Peyer's patch (tissue), 4 donors: ENCODE measurements around the gene PWWP3B. TPM values are rescaled to one million over a fixed set of nuclear protein-coding genes. Genes with fewer than 3 reads are reported as not detected.

Experiments
- DNase-seq, 3 donors: peaks; one replicate each; pipeline ENCODE4 v3.0.0-alpha.2; 2017 to 2019
- H3K27ac ChIP-seq, 4 donors: fragments of 200-600 bp; sonication (generic); one replicate each; pipeline ENCODE4 v1.5.1; 2016 to 2019
- H3K27me3 ChIP-seq, 2 donors: fragments of 200-600 bp; sonication (generic); one replicate each; pipeline ENCODE4 v1.5.1; 2019
- H3K36me3 ChIP-seq, 3 donors: fragments of 200-600 bp; sonication (generic); one replicate each; pipeline ENCODE4 v1.5.1; 2016 to 2019
- H3K4me1 ChIP-seq, 4 donors: fragments of 200-600 bp; sonication (generic); one replicate each; pipeline ENCODE4 v1.5.1; 2016 to 2019
- H3K4me3 ChIP-seq, 4 donors: fragments of 200-600 bp; sonication (generic); 1 replicate in 3 of 4; 2 replicates in 1 of 4; pipeline ENCODE4 v1.5.1; 2016 to 2019; ENCODE audit warnings: mild to moderate bottlenecking in 1 of 4
- H3K9me3 ChIP-seq, 4 donors: fragments of 200-600 bp; sonication (generic); one replicate each; pipeline ENCODE4 v1.5.1; 2016 to 2019; ENCODE audit warnings: mild to moderate bottlenecking in 1 of 4
- POLR2A ChIP-seq, 2 donors: fragments of 450-650 bp; IDR thresholded peaks; one replicate each; pipeline ENCODE4 v1.5.1; 2017; ENCODE audit warnings: antibody characterized with exemption in 2 of 2, mild to moderate bottlenecking in 2 of 2, moderate library complexity in 2 of 2
- total RNA-seq, 4 donors: library from RNA; depleted of rRNA; stranded (reverse); fragments of >200 nt; gene quantifications; one replicate each; pipeline ENCODE4 v1.1.0, GENCODE V29; 2016
- TF ChIP-seq, protein P1 (sequence below), 6 experiments: fragments of 450-650 bp in 4 of 6; fragments of 200-600 bp in 2 of 6; sonication (generic) in 1 of 6; IDR thresholded peaks; one replicate each; pipeline ENCODE4 v1.5.1; 2017 to 2019; ENCODE audit warnings: antibody characterized with exemption in 6 of 6, mild to moderate bottlenecking in 3 of 6, moderate library complexity in 1 of 6

The PWWP3B gene
- under 1 TPM in 1 of 4 donors, not detected in 3; 0.35 TPM for total RNA-seq

- no peaks in the 10 kb centered on the region for H3K9me3 ChIP-seq
- no peaks in the 10 kb centered on the region for H3K36me3 ChIP-seq
- H3K4me1 ChIP-seq = no peaks in the 10 kb centered on the region
- H3K27me3 ChIP-seq = no peaks in the 10 kb centered on the region
- H3K4me3 ChIP-seq = no peak within 1 kb of the TSS
- no peak for TF ChIP-seq POLR2A (IDR thresholded peaks at IDR 0.05)
- TF ChIP-seq, protein P1, sequence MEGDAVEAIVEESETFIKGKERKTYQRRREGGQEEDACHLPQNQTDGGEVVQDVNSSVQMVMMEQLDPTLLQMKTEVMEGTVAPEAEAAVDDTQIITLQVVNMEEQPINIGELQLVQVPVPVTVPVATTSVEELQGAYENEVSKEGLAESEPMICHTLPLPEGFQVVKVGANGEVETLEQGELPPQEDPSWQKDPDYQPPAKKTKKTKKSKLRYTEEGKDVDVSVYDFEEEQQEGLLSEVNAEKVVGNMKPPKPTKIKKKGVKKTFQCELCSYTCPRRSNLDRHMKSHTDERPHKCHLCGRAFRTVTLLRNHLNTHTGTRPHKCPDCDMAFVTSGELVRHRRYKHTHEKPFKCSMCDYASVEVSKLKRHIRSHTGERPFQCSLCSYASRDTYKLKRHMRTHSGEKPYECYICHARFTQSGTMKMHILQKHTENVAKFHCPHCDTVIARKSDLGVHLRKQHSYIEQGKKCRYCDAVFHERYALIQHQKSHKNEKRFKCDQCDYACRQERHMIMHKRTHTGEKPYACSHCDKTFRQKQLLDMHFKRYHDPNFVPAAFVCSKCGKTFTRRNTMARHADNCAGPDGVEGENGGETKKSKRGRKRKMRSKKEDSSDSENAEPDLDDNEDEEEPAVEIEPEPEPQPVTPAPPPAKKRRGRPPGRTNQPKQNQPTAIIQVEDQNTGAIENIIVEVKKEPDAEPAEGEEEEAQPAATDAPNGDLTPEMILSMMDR (IDR thresholded peaks at IDR 0.05) = no peak
- DNase-seq = no peak
- H3K27ac ChIP-seq = no peak within 1 kb of the TSS
Observed at GRCh38 chrX:106168107-106168506, at the start of gene PWWP3B. Gene PWWP3B, plus strand, starts transcription at chrX:106168305. Its CDS starts 37,128 bp downstream, at chrX:106205433.

- Histone ChIP-seq H3K4me1 (no peaks in the 10 kb centered on the region), H3K36me3 (no peaks in the 10 kb centered on the region), H3K27ac (no peak overlapping the region), H3K27me3 (no peaks in the 10 kb centered on the region), H3K4me3 (no peak overlapping the region), H3K9me3 (no peaks in the 10 kb centered on the region)
- no peak for DNase-seq
- TF ChIP-seq, protein P1 (IDR thresholded peaks at IDR 0.05) = no peak
- TF ChIP-seq POLR2A (IDR thresholded peaks at IDR 0.05) = no peak
Observed at GRCh38 chrX:106139048-106139447, 29.1 kb upstream of the PWWP3B start.

- H3K27me3 ChIP-seq = no peaks in the 10 kb centered on the region
- no peaks in the 10 kb centered on the region for H3K36me3 ChIP-seq
- H3K9me3 ChIP-seq = no peaks in the 10 kb centered on the region
- H3K27ac ChIP-seq = no peak overlapping the region
- TF ChIP-seq, protein P1 (IDR thresholded peaks at IDR 0.05) = no peak
- TF ChIP-seq POLR2A (IDR thresholded peaks at IDR 0.05) = no peak
- H3K4me1 ChIP-seq = no peaks in the 10 kb centered on the region
- H3K4me3 ChIP-seq = no peak overlapping the region
- DNase-seq = no peak
Observed at GRCh38 chrX:106144755-106145639, 23.1 kb upstream of the PWWP3B start.

DNA sequence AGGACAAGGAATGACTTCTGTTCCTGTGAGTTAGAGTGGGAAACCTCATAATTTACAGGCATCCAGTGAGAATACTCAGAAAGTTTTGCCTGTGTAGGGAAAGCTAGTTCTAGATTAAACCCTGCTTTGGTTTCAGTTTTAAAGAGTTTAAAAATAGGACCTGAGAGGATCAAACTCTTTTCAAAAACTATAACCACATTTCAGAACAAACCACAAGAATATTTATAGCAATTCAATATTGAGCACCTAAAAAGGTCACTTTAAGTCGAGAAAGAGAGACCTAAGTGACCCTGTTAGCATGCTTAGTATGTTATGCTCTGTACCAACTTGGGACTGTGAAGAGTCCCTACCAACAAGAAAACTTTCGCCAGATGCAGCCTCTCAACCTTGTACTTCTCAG is 17.4 kb upstream of the PWWP3B start:
- H3K9me3 ChIP-seq = no peaks in the 10 kb centered on the region
- no peak overlapping the region for H3K4me3 ChIP-seq
- no peaks in the 10 kb centered on the region for H3K36me3 ChIP-seq
- H3K27ac ChIP-seq = no peak overlapping the region
- no peaks in the 10 kb centered on the region for H3K4me1 ChIP-seq
- DNase-seq = no peak
- no peak for TF ChIP-seq POLR2A (IDR thresholded peaks at IDR 0.05)
- TF ChIP-seq, protein P1 (IDR thresholded peaks at IDR 0.05) = no peak
- H3K27me3 ChIP-seq = no peaks in the 10 kb centered on the region

DNA sequence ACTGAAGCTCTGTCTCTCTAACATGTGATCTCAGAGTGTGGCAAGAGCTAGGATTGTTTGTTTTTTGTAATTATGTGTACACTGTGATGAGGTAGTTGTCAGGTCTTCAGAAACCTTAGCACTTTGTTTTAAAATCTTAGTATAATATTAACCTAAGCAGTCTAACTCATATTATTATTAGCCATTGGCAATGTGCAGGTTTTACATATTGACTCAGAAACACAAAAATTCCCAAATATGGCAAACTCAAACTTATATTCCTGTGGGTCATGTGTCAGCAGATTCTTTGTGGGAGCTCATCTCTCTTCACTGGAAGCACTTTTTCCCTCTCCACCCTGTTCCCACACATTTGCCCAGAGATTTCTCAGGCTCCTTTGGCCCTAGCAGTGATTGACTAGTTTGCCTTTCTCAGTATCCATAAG is 8.2 kb upstream of the PWWP3B start:
- no peak overlapping the region for H3K27ac ChIP-seq
- no peaks in the 10 kb centered on the region for H3K9me3 ChIP-seq
- no peak for DNase-seq
- TF ChIP-seq POLR2A (IDR thresholded peaks at IDR 0.05) = no peak
- TF ChIP-seq, protein P1 (IDR thresholded peaks at IDR 0.05) = no peak
- H3K36me3 ChIP-seq = no peaks in the 10 kb centered on the region
- no peak overlapping the region for H3K4me3 ChIP-seq
- no peaks in the 10 kb centered on the region for H3K4me1 ChIP-seq
- no peaks in the 10 kb centered on the region for H3K27me3 ChIP-seq
